K562 (cell line): ENCODE data around the gene LNPEP. TPM values are rescaled to one million over a fixed set of nuclear protein-coding genes. Genes with fewer than 3 reads are reported as not detected.
A peak's percentile ranks its signal among the peaks of the same experiment; 100 is the strongest.

Experiments used
- DNMT1 ChIP-seq: fragments of 450-650 bp; IDR thresholded peaks from 2 replicates; pipeline ENCODE4 v1.6.1; 2016; ENCODE audit warnings: antibody characterized with exemption, mild to moderate bottlenecking
- HCFC1 ChIP-seq: IDR thresholded peaks from 2 replicates; pipeline ENCODE4 v1.6.1; 2012; ENCODE audit warnings: low read depth, low read length, improper control_type of control experiment
- KLF1 ChIP-seq: fragments of 450-650 bp; IDR thresholded peaks from 2 replicates; pipeline ENCODE4 v1.6.1; 2016; ENCODE audit warnings: missing genetic modification characterization, missing compliant biosample characterization
- MEIS2 ChIP-seq: fragments of 450-650 bp; IDR thresholded peaks from 2 replicates; pipeline ENCODE4 v1.6.1; 2014; ENCODE audit warnings: mild to moderate bottlenecking; ENCODE audit not compliant: partially characterized antibody
- PREB ChIP-seq: sonication (generic); formaldehyde crosslinking; IDR thresholded peaks from 2 replicates; pipeline ENCODE4 v1.8.1; 2023; ENCODE audit warnings: mild to moderate bottlenecking, missing genetic modification reagents
- RBM39 ChIP-seq: fragments of 200-400 bp; formaldehyde crosslinking; optimal IDR thresholded peaks from 2 replicates; pipeline ENCODE3; 2018; ENCODE audit warnings: low read depth, low read length
- RCOR1 ChIP-seq, 2 experiments: IDR thresholded peaks; 2 replicates each; pipeline ENCODE4 v1.6.1; 2012; ENCODE audit warnings: low read depth in 2 of 2, low read length in 2 of 2, borderline replicate concordance in 1 of 2, improper control_type of control experiment in 1 of 2
- SMAD3 ChIP-seq: fragments of 450-650 bp; formaldehyde crosslinking; conservative IDR thresholded peaks from 2 replicates; pipeline ENCODE4 v1.4.0; 2020; ENCODE audit warnings: mild to moderate bottlenecking
- SREBF1 ChIP-seq: fragments of 150-350 bp; IDR thresholded peaks from 2 replicates; pipeline ENCODE4 v1.6.1; 2014; ENCODE audit warnings: antibody characterized with exemption, low read depth, low read length, borderline replicate concordance
- TCF7L2 ChIP-seq: fragments of 150-350 bp; IDR thresholded peaks from 2 replicates; pipeline ENCODE4 v1.6.1; 2016; ENCODE audit warnings: low read depth, mild to moderate bottlenecking, low read length, moderate library complexity
- TEAD2 ChIP-seq: fragments of 450-650 bp; IDR thresholded peaks from 2 replicates; pipeline ENCODE4 v1.6.1; 2016; ENCODE audit warnings: missing genetic modification characterization, control low read depth, missing compliant biosample characterization
- ZBTB49 ChIP-seq: sonication (generic); formaldehyde crosslinking; IDR thresholded peaks from 2 replicates; pipeline ENCODE4 v1.8.0; 2022; ENCODE audit warnings: missing genetic modification reagents, mild to moderate bottlenecking, borderline replicate concordance
- ZC3H8 ChIP-seq: fragments of 450-650 bp; IDR thresholded peaks from 2 replicates; pipeline ENCODE4 v1.6.1; 2017
- ZNF124 ChIP-seq: sonication (generic); formaldehyde crosslinking; IDR thresholded peaks from 2 replicates; pipeline ENCODE4 v1.8.1; 2022; ENCODE audit warnings: missing genetic modification reagents
- ZNF133 ChIP-seq: fragments of 250-450 bp; sonication (Bioruptor Pico); IDR thresholded peaks from 2 replicates; pipeline ENCODE4 v1.4.0; 2020; ENCODE audit warnings: mild to moderate bottlenecking
- ZNF766 ChIP-seq: fragments of 200-800 bp; sonication (Bioruptor generic); conservative IDR thresholded peaks from 2 replicates; pipeline ENCODE4 v1.6.1; 2016; ENCODE audit warnings: missing genetic modification characterization, missing compliant biosample characterization
- ZSCAN29 ChIP-seq: fragments of 450-650 bp; IDR thresholded peaks from 2 replicates; pipeline ENCODE4 v1.6.1; 2017
- polyA plus RNA-seq, 8 experiments: library from polyadenylated mRNA; depleted of rRNA in 4 of 8; stranded (reverse) in 5 of 8; unstranded in 3 of 8; fragments of >200 nt; fragmentation: Nextera tagmentation in 2 of 8; fragmentation: Illumina TruSeq in 1 of 8; extraction: Ambion mirVana in 2 of 8; extraction: Trizol in 1 of 8; gene quantifications; 2 replicates each; pipeline versions ENCODE4 v1.2.1 to v1.2.3, GENCODE V29; 2011 to 2014; ENCODE audit warnings: inconsistent platforms in 1 of 8, missing spikeins in 1 of 8
- total RNA-seq, 7 experiments: library from RNA; depleted of rRNA in 6 of 7; stranded (reverse); fragments of >200 nt in 6 of 7; fragmentation: Illumina TruSeq in 2 of 7; extraction: Trizol in 2 of 7; gene quantifications; 2 replicates each; pipeline versions ENCODE4 v1.2.1 to v1.2.3, GENCODE V29; 2011 to 2021; ENCODE audit warnings: low replicate concordance in 1 of 7
- TF ChIP-seq, protein P1 (sequence below), 2 experiments: fragments of 250-450 bp in 1 of 2; fragments of 450-650 bp in 1 of 2; sonication (Bioruptor Pico) in 1 of 2; IDR thresholded peaks; 2 replicates each; pipeline versions ENCODE4 v1.6.1 to v1.8.0; 2016 to 2021; ENCODE audit warnings: mild to moderate bottlenecking in 2 of 2, moderate library complexity in 2 of 2, missing compliant biosample characterization in 1 of 2, missing genetic modification characterization in 1 of 2
- TF ChIP-seq, protein P2 (sequence below): fragments of 450-650 bp; IDR thresholded peaks from 2 replicates; pipeline ENCODE4 v1.6.1; 2016; ENCODE audit warnings: missing biosample characterization, missing genetic modification characterization
- TF ChIP-seq, protein P3 (sequence below): sonication (generic); formaldehyde crosslinking; IDR thresholded peaks from 2 replicates; pipeline ENCODE4 v1.8.0; 2022; ENCODE audit warnings: missing genetic modification reagents, mild to moderate bottlenecking, moderate library complexity, borderline replicate concordance

LNPEP gene
- total and polyA plus RNA-seq, 9 of the 15 experiments (the other 6 are each of a cell fraction or from before 2014, with no cell fraction given), result 2.6 to 27.9 (median 11.2) TPM

- TF ChIP-seq ZBTB49 (CRISPR knock-in tag), result no peak
- TF ChIP-seq TCF7L2, result no peak
- TF ChIP-seq, protein P1, sequence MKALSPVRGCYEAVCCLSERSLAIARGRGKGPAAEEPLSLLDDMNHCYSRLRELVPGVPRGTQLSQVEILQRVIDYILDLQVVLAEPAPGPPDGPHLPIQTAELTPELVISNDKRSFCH (CRISPR knock-in tag; IDR thresholded peaks at IDR 0.05), result no peak
- TF ChIP-seq, protein P1 (tag; IDR thresholded peaks at IDR 0.05), result peak; percentile 46; the same call in 1 of the 2 replicates
- TF ChIP-seq SMAD3 (CRISPR knock-in tag), result no peak
- TF ChIP-seq ZC3H8, result no peak
- no peak for TF ChIP-seq ZNF133 (CRISPR knock-in tag)
- TF ChIP-seq, protein P2, sequence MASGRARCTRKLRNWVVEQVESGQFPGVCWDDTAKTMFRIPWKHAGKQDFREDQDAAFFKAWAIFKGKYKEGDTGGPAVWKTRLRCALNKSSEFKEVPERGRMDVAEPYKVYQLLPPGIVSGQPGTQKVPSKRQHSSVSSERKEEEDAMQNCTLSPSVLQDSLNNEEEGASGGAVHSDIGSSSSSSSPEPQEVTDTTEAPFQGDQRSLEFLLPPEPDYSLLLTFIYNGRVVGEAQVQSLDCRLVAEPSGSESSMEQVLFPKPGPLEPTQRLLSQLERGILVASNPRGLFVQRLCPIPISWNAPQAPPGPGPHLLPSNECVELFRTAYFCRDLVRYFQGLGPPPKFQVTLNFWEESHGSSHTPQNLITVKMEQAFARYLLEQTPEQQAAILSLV (tag), result no peak
- peak; percentile 26; the same call in 1 of the 2 replicates for TF ChIP-seq KLF1 (tag)
- TF ChIP-seq ZNF124 (CRISPR knock-in tag), result no peak
- peak; percentile 35; the same call in 1 of the 2 replicates for TF ChIP-seq HCFC1
- TF ChIP-seq DNMT1, result no peak
- TF ChIP-seq, protein P3, sequence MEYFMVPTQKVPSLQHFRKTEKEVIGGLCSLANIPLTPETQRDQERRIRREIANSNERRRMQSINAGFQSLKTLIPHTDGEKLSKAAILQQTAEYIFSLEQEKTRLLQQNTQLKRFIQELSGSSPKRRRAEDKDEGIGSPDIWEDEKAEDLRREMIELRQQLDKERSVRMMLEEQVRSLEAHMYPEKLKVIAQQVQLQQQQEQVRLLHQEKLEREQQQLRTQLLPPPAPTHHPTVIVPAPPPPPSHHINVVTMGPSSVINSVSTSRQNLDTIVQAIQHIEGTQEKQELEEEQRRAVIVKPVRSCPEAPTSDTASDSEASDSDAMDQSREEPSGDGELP (CRISPR knock-in tag), result peak; percentile 78
- no peak for TF ChIP-seq ZSCAN29
- TF ChIP-seq ZNF766, result peak; percentile 14; the same call in 1 of the 2 replicates
- no peak for TF ChIP-seq RBM39
- 0 out of 2 replicates have a peak, but pooled peaks have one; percentile 57 for TF ChIP-seq PREB (CRISPR knock-in tag)
- TF ChIP-seq MEIS2, result peak; percentile 68
- no peak for TF ChIP-seq SREBF1
- TF ChIP-seq RCOR1 (IDR thresholded peaks at IDR 0.05; ENCODE audit: borderline replicate concordance in 1 of 2, low read depth in 2 of 2, low read length in 2 of 2), result peak; percentile 11 to 40; a peak in 2 of 4 replicates
- TF ChIP-seq TEAD2 (tag), result no peak
Measured at GRCh38 chr5:96934708-96935558, 947 bp upstream of the LNPEP start (continued).
